HS-27A (cell line): ENCODE results near the gene RHO.

Experiments
- DNase-seq: peaks from one replicate; pipeline ENCODE4 v3.0.0-alpha.2; 2012; ENCODE audit warnings: low read depth, missing footprints

Gene RHO

GRCh38 chr3:129577925-129578786, 49.7 kb downstream of the RHO start:
- no peak for DNase-seq

- DNase-seq = no peak
These were observed 51.6 kb downstream of the RHO start for GRCh38 chr3:129579991-129580390.

GRCh38 chr3:129581623-129582022, 53.2 kb downstream of the RHO start:
- no peak for DNase-seq

- DNase-seq = no peak
These were observed 54.4 kb downstream of the RHO start for GRCh38 chr3:129582799-129583198.

GRCh38 chr3:129583289-129583688, 54.9 kb downstream of the RHO start:
- no peak for DNase-seq

GRCh38 chr3:129584631-129585030, 56.2 kb downstream of the RHO start:
- DNase-seq = no peak
